SK-N-SH treated with all-trans-retinoic acid at 6 μM for 48 hours (cell line): ENCODE data around the gene FRMD4A.

Experiments
- CREB5 ChIP-seq: fragments of 250-450 bp; sonication (Bioruptor Pico); IDR thresholded peaks from 2 replicates; pipeline ENCODE4 v1.5.1; 2020; ENCODE audit warnings: low read depth, mild to moderate bottlenecking, moderate library complexity
- CSDC2 ChIP-seq: fragments of 250-450 bp; sonication (Bioruptor Pico); IDR thresholded peaks from 2 replicates; pipeline ENCODE4 v1.5.0; 2020; ENCODE audit warnings: mild to moderate bottlenecking, moderate library complexity
- CSRNP3 ChIP-seq: fragments of 250-450 bp; sonication (Bioruptor Pico); IDR thresholded peaks from 2 replicates; pipeline ENCODE4 v1.5.1; 2021; ENCODE audit warnings: mild to moderate bottlenecking, moderate library complexity
- GLIS3 ChIP-seq: fragments of 250-450 bp; sonication (Bioruptor Pico); IDR thresholded peaks from 2 replicates; pipeline ENCODE4 v1.5.0; 2020; ENCODE audit warnings: mild to moderate bottlenecking, moderate library complexity
- RARB ChIP-seq: fragments of 250-450 bp; sonication (Bioruptor Pico); IDR thresholded peaks from 2 replicates; pipeline ENCODE4 v1.8.0; 2021; ENCODE audit warnings: mild to moderate bottlenecking, moderate library complexity
- TOX ChIP-seq: fragments of 250-450 bp; sonication (Bioruptor Pico); IDR thresholded peaks from 2 replicates; pipeline ENCODE4 v1.8.0; 2021; ENCODE audit warnings: mild to moderate bottlenecking, moderate library complexity, borderline replicate concordance
- ZC3H10 ChIP-seq: fragments of 250-450 bp; sonication (Bioruptor Pico); IDR thresholded peaks from 2 replicates; pipeline ENCODE4 v1.5.1; 2021; ENCODE audit warnings: mild to moderate bottlenecking, moderate library complexity
- ZFP3 ChIP-seq: fragments of 250-450 bp; sonication (Bioruptor Pico); IDR thresholded peaks from 2 replicates; pipeline ENCODE4 v1.5.0; 2020; ENCODE audit warnings: mild to moderate bottlenecking, moderate library complexity
- ZFP30 ChIP-seq: fragments of 450-650 bp; formaldehyde crosslinking; IDR thresholded peaks from 2 replicates; pipeline ENCODE4 v1.5.0; 2022; ENCODE audit warnings: mild to moderate bottlenecking, moderate library complexity
- ZNF8 ChIP-seq: fragments of 450-650 bp; formaldehyde crosslinking; IDR thresholded peaks from 2 replicates; pipeline ENCODE4 v1.5.0; 2020; ENCODE audit warnings: mild to moderate bottlenecking, moderate library complexity

- no peak for TF ChIP-seq CSRNP3 (CRISPR knock-in tag)
- TF ChIP-seq GLIS3 (CRISPR knock-in tag), result no peak
- no peak for TF ChIP-seq RARB (CRISPR knock-in tag)
- TF ChIP-seq ZNF8 (CRISPR knock-in tag), result no peak
- no peak for TF ChIP-seq ZC3H10 (CRISPR knock-in tag)
- no peak for TF ChIP-seq ZFP3
- TF ChIP-seq TOX (CRISPR knock-in tag), result no peak
- no peak for TF ChIP-seq ZFP30
- no peak for TF ChIP-seq CREB5 (CRISPR knock-in tag)
- no peak for TF ChIP-seq CSDC2 (CRISPR knock-in tag)
These were observed 188.0 kb downstream of the FRMD4A start for GRCh38 chr10:14142606-14143250.
